ENCODE data around the gene GRID2IP. TPM values are rescaled to one million over a fixed set of nuclear protein-coding genes. Genes with fewer than 3 reads are reported as not detected.

Gene GRID2IP
- total and polyA plus RNA-seq, 2 of the 13 experiments (the other 11 are each of a cell fraction or from before 2014, with no cell fraction given), result 0.03 TPM; not detected in 1

DNA sequence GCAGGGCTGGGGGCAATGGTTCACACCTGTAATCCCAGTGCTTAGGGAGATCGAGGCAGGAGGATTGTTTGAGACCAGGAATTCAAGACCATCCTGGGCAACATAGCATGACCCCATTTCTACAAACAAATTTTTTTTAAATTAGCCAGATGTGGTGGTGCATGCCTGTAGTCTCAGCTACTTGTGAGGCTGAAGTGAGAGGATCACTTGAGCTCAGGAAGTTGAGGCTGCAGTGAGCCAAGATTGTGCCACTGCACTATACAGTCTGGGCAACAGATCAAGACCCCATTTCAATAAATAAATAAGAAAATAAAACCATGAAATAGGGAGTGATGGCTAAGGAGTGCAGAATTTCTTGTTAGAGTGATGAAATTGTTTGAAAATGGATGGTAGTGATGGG lies 8.9 kb downstream of the GRID2IP start:
- intact Hi-C loops (cut with micrococcal nuclease; ENCODE audit: unreplicated experiment) (no loop called here), in situ Hi-C loops (cut with HindIII; ENCODE audit: extremely low pct_ligation_motif_present, low pct_unique_long_range_greater_than_20kb) (no loop called here)
- H3K27ac ChIP-seq (ENCODE audit: extremely low read length, insufficient read depth, low read length), result no peak overlapping the region
- FAIRE-seq (no peak), ATAC-seq (no peak), DNase-seq (ENCODE audit: low spot score) (no peak)
- H3K9me3 ChIP-seq (ENCODE audit: low read length), result no peaks in the 10 kb centered on the region
- H3K4me3 ChIP-seq (replicated peaks in 1 of 3; ENCODE audit: insufficient read depth in 1 of 3, low read depth in 2 of 3, low read length in 3 of 3), result 0 out of 6 replicates have a peak overlapping the region, but pooled peaks of 1 of the 3 experiments have one; percentile 4
- TF ChIP-seq ZNF121 (CRISPR knock-in tag; IDR thresholded peaks at IDR 0.05), result 0 out of 2 replicates have a peak, but pooled peaks have one; percentile 59
- no peak for TF ChIP-seq SRSF1 (optimal IDR thresholded peaks at IDR 0.05; ENCODE audit: low read depth, low read length)
- no peak for TF ChIP-seq TBX2 (CRISPR knock-in tag; IDR thresholded peaks at IDR 0.05; ENCODE audit: borderline replicate concordance)
- TF ChIP-seq, protein P1, sequence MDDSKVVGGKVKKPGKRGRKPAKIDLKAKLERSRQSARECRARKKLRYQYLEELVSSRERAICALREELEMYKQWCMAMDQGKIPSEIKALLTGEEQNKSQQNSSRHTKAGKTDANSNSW (CRISPR knock-in tag; IDR thresholded peaks at IDR 0.05; ENCODE audit: borderline replicate concordance), result no peak
- ChIA-PET CTCF (ENCODE audit: low intra/inter-chr PET ratio, low total read pairs) (no interaction called here), POLR2A (no interaction called here)
- no TSS peak for BruUV-seq (replicated peaks)
- peaks cover 38% of the 10 kb centered on the region for H3K4me1 ChIP-seq (ENCODE audit: insufficient read depth, low read length)
- no peaks in the 10 kb centered on the region for H3K36me3 ChIP-seq (replicated peaks in 1 of 2; ENCODE audit: control insufficient read depth in 1 of 2, insufficient read depth in 2 of 2, low read length in 2 of 2)
- no peaks in the 10 kb centered on the region for H4K20me1 ChIP-seq (ENCODE audit: insufficient read depth, low read length)
- 0 out of 2 replicates have a peak overlapping the region, but pooled peaks have one; percentile 48 for H3K4me2 ChIP-seq (ENCODE audit: low read depth, low read length)
- H3K27me3 ChIP-seq (ENCODE audit: control insufficient read depth in 1 of 2, insufficient read depth in 2 of 2, low read length in 2 of 2), result peaks cover 0 to 4% of the 10 kb centered on the region in 2 experiments; a peak in 2 of 5 replicates
- H3K9ac ChIP-seq (ENCODE audit: insufficient read depth, low read depth, low read length), result no peak overlapping the region
- WGBS (ENCODE audit: low lambda C conversion rate), result 36% methylated on average over 1 of the region's 1 CpG
- H2AFZ ChIP-seq (ENCODE audit: low read length), result no peak overlapping the region
- H3K79me2 ChIP-seq (ENCODE audit: insufficient read depth, low read length), result no peaks in the 10 kb centered on the region

DNA sequence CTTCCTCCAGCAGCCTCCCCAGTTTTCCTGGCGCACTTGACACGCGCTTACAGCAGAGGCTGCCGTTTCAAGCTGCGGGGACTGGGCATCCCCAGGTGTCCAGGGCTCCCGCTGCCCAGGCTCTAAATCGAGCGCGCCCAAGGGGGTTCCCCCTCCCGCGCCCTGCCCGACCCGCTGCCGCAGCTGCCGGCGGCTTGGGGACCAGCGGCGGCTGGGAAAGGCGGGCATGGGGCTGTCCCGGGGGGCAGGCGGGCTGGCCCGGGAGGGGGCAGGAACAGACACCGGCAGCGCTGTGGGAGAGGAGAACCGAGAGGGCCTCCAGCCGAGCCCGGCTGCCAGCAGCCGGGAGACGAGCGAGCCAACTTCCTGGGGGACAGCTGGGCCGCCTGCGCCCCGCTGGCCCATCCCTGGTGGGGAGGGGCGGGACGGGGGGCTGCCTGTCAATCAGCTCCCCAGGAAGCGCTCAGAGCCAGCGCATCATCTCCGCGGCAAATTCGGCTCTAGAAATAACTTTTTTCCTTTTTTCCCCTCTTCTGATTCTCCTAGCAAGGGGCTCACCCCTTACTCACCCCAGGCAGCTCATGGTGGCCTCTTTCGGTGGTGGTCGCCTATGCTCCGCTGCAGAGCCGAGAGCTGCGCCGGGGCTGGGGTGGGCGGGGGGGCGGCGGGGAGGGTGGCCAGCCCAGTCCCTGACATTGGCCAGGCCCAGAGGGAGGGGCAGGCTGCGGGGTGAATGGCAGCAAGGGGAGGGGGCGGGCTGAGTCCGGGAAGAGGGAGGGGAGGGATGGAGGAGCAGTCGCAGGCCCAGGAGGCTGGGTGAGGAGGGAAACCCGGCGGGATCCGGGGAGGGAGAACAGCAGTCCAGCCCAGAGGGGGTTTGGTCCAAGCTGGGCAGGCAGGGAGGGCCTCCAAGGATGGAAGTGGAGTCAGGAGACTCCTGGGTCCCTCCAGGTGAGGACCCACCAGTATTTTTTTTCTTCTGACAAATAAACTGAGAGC lies 14.7 kb downstream of the GRID2IP start:
- 2% methylated on average over 14 of the region's 56 CpGs for WGBS (ENCODE audit: low lambda C conversion rate)
- no peak overlapping the region for H3K27ac ChIP-seq (ENCODE audit: extremely low read length, insufficient read depth, low read length)
- H3K4me3 ChIP-seq (replicated peaks in 1 of 3; ENCODE audit: insufficient read depth in 1 of 3, low read depth in 2 of 3, low read length in 3 of 3), result peak overlapping the region in 2 of 3 experiments; percentile 4 to 43; a peak in 1 of 6 replicates
- peaks cover 14 to 28% of the 10 kb centered on the region in 2 experiments for H3K27me3 ChIP-seq (ENCODE audit: control insufficient read depth in 1 of 2, insufficient read depth in 2 of 2, low read length in 2 of 2)
- no TSS peak for BruUV-seq (replicated peaks)
- H3K4me2 ChIP-seq (ENCODE audit: low read depth, low read length), result peak overlapping the region; percentile 57
- POLR2A ChIA-PET, result no interaction called here
- intact Hi-C loops (cut with micrococcal nuclease; ENCODE audit: unreplicated experiment), result no loop called here
- H3K4me1 ChIP-seq (ENCODE audit: insufficient read depth, low read length), result peaks cover 6% of the 10 kb centered on the region; the same call in 1 of the 2 replicates
- H3K9ac ChIP-seq (ENCODE audit: insufficient read depth, low read depth, low read length), result no peak overlapping the region
- DNase-seq (ENCODE audit: low spot score) (no peak), FAIRE-seq (no peak), ATAC-seq (peak; percentile 50)
- CTCF ChIA-PET (ENCODE audit: low intra/inter-chr PET ratio, low total read pairs), result no interaction called here
- no peaks in the 10 kb centered on the region for H4K20me1 ChIP-seq (ENCODE audit: insufficient read depth, low read length)
- in situ Hi-C loops (cut with HindIII; ENCODE audit: extremely low pct_ligation_motif_present, low pct_unique_long_range_greater_than_20kb), result no loop called here
- H3K79me2 ChIP-seq (ENCODE audit: insufficient read depth, low read length), result no peaks in the 10 kb centered on the region
- H3K36me3 ChIP-seq (replicated peaks in 1 of 2; ENCODE audit: control insufficient read depth in 1 of 2, insufficient read depth in 2 of 2, low read length in 2 of 2), result no peaks in the 10 kb centered on the region
- H2AFZ ChIP-seq (ENCODE audit: low read length), result no peak overlapping the region
- no peaks in the 10 kb centered on the region for H3K9me3 ChIP-seq (ENCODE audit: low read length)
- TF ChIP-seq TCF12 (IDR thresholded peaks at IDR 0.05), result no peak
- TF ChIP-seq TCF12 (CRISPR knock-in tag; IDR thresholded peaks at IDR 0.05), result no peak
- TF ChIP-seq, protein P2, sequence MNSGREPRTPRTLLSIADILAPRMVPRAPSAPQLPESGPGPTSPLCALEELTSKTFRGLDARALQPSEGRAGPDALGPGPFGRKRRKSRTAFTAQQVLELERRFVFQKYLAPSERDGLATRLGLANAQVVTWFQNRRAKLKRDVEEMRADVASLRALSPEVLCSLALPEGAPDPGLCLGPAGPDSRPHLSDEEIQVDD (CRISPR knock-in tag; IDR thresholded peaks at IDR 0.05; ENCODE audit: borderline replicate concordance), result no peak
- no peak for TF ChIP-seq ZNF501 (CRISPR knock-in tag; IDR thresholded peaks at IDR 0.05)
- TF ChIP-seq, protein P3, sequence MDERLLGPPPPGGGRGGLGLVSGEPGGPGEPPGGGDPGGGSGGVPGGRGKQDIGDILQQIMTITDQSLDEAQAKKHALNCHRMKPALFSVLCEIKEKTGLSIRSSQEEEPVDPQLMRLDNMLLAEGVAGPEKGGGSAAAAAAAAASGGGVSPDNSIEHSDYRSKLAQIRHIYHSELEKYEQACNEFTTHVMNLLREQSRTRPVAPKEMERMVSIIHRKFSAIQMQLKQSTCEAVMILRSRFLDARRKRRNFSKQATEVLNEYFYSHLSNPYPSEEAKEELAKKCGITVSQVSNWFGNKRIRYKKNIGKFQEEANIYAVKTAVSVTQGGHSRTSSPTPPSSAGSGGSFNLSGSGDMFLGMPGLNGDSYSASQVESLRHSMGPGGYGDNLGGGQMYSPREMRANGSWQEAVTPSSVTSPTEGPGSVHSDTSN (CRISPR knock-in tag; IDR thresholded peaks at IDR 0.05), result no peak
- TF ChIP-seq KMT2B (CRISPR knock-in tag; IDR thresholded peaks at IDR 0.05), result no peak
- TF ChIP-seq, protein P4, sequence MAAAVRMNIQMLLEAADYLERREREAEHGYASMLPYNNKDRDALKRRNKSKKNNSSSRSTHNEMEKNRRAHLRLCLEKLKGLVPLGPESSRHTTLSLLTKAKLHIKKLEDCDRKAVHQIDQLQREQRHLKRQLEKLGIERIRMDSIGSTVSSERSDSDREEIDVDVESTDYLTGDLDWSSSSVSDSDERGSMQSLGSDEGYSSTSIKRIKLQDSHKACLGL (CRISPR knock-in tag; IDR thresholded peaks at IDR 0.05), result no peak
- TF ChIP-seq DPF2 (CRISPR knock-in tag; IDR thresholded peaks at IDR 0.05; ENCODE audit: borderline replicate concordance, low read depth), result no peak
- TF ChIP-seq KLF12 (CRISPR knock-in tag; IDR thresholded peaks at IDR 0.05; ENCODE audit: borderline replicate concordance), result no peak
